ENCODE measurements around the gene MRPS7. TPM values are rescaled to one million over a fixed set of nuclear protein-coding genes. Genes with fewer than 3 reads are reported as not detected.

The MRPS7 gene
- total and polyA plus RNA-seq, 2 of the 8 experiments (the other 6 are each of a cell fraction or from before 2014, with no cell fraction given), result 63.4 to 79.4 TPM

GRCh38 chr17:75266316-75267152 lies 4.9 kb downstream of the MRPS7 start (continued):
- 0 out of 3 replicates have a peak, but pooled peaks of 1 of the 2 experiments have one; percentile 33 for TF ChIP-seq POLR2A (IDR thresholded peaks at IDR 0.05; ENCODE audit: control extremely low read depth in 1 of 2, low read depth in 2 of 2, low read length in 2 of 2)
- no peak for TF ChIP-seq NRF1 (IDR thresholded peaks at IDR 0.05; ENCODE audit: low read depth, low read length)
- no peak for TF ChIP-seq KDM5A (IDR thresholded peaks at IDR 0.05; ENCODE audit: low read length)
- TF ChIP-seq BRCA1 (IDR thresholded peaks at IDR 0.05; ENCODE audit: low read depth, low read length), result no peak
- no peak for TF ChIP-seq HDAC6 (IDR thresholded peaks at IDR 0.05; ENCODE audit: low read depth, low read length)
- TF ChIP-seq RXRA (IDR thresholded peaks at IDR 0.05; ENCODE audit: insufficient read depth, low read depth, low read length), result no peak
- no peak for TF ChIP-seq JUND (IDR thresholded peaks at IDR 0.05; ENCODE audit: low read length)
